Left ventricle myocardium inferior (tissue), 1 donor: ENCODE measurements around the gene MRPS34. TPM values are rescaled to one million over a fixed set of nuclear protein-coding genes. Genes with fewer than 3 reads are reported as not detected.

Source experiments
- DNase-seq: peaks from one replicate; pipeline ENCODE4 v3.0.0-alpha.2; 2020
- H3K27ac ChIP-seq: fragments of 200-600 bp; replicated peaks from 2 replicates; pipeline ENCODE4 v1.8.0; 2021
- H3K27me3 ChIP-seq: fragments of 200-600 bp; 2 replicates; pipeline ENCODE4 v1.8.0; 2021; ENCODE audit warnings: low read depth
- H3K36me3 ChIP-seq: fragments of 200-600 bp; 2 replicates; pipeline ENCODE4 v1.8.0; 2021
- H3K4me1 ChIP-seq: fragments of 200-600 bp; 2 replicates; pipeline ENCODE4 v1.8.0; 2021
- H3K4me3 ChIP-seq: fragments of 200-600 bp; 2 replicates; pipeline ENCODE4 v1.8.0; 2021; ENCODE audit warnings: mild to moderate bottlenecking, moderate library complexity
- H3K9me3 ChIP-seq: fragments of 200-600 bp; replicated peaks from 2 replicates; pipeline ENCODE4 v1.8.0; 2021
- intact Hi-C: fragments of 100-400 bp; cut with micrococcal nuclease; formaldehyde crosslinking; loops from one replicate; pipeline ENCODE4 v1.11.0; 2022
- total RNA-seq: library from RNA; stranded (reverse); fragmentation: NEBNext Ultra II Directional; extraction: Animal tissue kit (Norgen Biotek cat#: 25700); gene quantifications from one replicate; pipeline ENCODE4 v1.2.1, GENCODE V29; 2021
- TF ChIP-seq, protein P1 (sequence below): fragments of 200-600 bp; IDR thresholded peaks from 2 replicates; pipeline ENCODE4 v1.8.0; 2021; ENCODE audit warnings: antibody characterized with exemption, mild to moderate bottlenecking, borderline replicate concordance
- donor health status: DM: no; HTN: yes; CAD: no; lungs with severe emphysema.

Gene MRPS34
- total RNA-seq, 1 donor from 2014 or later, result 78.0 TPM

DNA sequence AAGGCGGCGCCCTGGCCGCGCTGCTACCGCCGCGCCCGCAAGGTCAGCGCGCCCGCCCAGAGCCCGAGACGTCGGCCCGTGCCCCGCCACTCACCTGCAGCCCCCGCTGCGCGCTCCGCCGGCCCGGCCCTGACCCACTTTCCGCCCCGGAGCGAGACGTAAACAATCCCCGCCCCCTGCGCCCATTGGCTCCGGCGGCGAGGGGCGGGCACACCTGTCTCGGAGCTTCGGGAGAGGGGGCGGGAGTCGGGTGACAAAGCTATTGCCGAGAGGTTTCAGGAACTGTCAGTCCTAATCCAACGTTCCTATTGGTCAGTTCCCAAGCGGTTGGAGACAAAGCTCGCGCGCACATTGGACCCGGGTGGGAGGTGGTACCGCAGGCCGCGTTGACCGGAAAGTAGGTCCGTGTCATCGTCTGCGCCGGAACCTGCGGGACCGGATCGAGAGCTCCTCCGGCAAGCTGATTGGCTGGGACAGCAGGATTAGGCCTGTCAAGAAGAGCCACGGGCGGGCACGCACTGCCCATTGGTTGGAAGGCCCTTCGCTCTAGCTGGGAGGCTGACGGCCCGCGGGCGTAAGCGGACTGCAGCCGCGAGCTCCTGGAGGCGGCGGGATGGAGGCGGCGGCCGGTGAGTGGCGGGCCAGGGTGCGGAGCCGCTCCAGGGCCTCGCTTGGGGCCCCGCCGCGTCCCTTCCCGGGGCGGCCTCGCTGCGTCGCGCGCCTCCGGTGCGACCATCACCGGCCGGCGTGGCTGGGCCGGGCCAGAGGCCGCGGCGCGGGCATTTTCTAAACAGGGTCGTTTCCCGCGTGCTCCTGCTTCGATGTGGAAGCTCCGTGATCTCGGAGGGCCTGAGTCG, 9.7 kb upstream of the MRPS34 start, which contains the start of the genes NUBP2 and SPSB3:
NUBP2 (plus strand) TSS at position 553 of the 857 bp plus-strand sequence; CDS start at position 614, 61 bp downstream.
SPSB3 (minus strand) TSS at position 164 of the 857 bp plus-strand sequence. CDS start 1,088 bp downstream, outside the sequence.
- H3K36me3 ChIP-seq, result peaks cover 49% of the 10 kb centered on the region
- DNase-seq, result peak; percentile 100
- peak within 1 kb of the TSS; percentile 91 for H3K27ac ChIP-seq
- H3K4me1 ChIP-seq, result peaks cover 66% of the 10 kb centered on the region
- H3K9me3 ChIP-seq, result no peaks in the 10 kb centered on the region
- H3K27me3 ChIP-seq, result no peaks in the 10 kb centered on the region
- TF ChIP-seq, protein P1, sequence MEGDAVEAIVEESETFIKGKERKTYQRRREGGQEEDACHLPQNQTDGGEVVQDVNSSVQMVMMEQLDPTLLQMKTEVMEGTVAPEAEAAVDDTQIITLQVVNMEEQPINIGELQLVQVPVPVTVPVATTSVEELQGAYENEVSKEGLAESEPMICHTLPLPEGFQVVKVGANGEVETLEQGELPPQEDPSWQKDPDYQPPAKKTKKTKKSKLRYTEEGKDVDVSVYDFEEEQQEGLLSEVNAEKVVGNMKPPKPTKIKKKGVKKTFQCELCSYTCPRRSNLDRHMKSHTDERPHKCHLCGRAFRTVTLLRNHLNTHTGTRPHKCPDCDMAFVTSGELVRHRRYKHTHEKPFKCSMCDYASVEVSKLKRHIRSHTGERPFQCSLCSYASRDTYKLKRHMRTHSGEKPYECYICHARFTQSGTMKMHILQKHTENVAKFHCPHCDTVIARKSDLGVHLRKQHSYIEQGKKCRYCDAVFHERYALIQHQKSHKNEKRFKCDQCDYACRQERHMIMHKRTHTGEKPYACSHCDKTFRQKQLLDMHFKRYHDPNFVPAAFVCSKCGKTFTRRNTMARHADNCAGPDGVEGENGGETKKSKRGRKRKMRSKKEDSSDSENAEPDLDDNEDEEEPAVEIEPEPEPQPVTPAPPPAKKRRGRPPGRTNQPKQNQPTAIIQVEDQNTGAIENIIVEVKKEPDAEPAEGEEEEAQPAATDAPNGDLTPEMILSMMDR, result no peak
- peak within 1 kb of the TSS; percentile 96 for H3K4me3 ChIP-seq
- intact Hi-C loops, result no loop called here

DNA sequence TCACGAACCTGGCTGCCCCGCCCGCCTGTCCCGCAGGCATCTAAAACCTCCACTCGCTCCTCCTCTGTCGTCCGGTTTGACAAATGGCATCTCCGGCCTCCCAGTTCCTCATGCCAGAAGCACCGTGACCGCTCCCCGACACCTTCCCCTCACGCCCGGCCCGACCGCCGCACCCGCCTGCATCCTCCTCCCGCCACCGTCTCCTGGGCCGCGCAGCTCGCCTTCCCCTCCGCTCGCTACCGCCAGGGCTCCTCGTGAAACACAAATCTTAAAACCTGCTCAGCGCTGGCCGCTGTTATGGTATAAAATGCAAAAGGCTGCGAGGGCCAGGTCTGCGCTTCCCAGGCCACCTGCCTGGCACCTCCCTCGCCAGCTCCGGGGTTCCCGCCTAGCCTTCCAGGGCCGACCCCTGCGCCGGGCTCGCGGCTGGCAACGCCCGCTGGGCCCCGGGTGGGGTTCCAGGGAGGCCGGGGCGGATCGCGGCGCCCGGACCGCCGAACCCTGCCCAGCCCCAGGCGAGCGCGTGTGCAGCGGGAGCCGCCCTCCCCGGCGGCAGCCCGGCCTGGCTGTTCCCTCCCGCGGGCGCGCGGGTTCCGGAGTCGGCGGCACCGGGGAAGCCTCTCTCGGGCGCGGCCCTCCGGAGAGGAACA, 8.9 kb upstream of the MRPS34 start:
- peak overlapping the region; percentile 90 for H3K27ac ChIP-seq
- H3K9me3 ChIP-seq, result no peaks in the 10 kb centered on the region
- H3K4me3 ChIP-seq, result peak overlapping the region; percentile 96
- intact Hi-C loops, result no loop called here
- H3K36me3 ChIP-seq, result peaks cover 49% of the 10 kb centered on the region
- TF ChIP-seq, protein P1, result peak; percentile 17
- H3K27me3 ChIP-seq, result no peaks in the 10 kb centered on the region
- peaks cover 67% of the 10 kb centered on the region for H3K4me1 ChIP-seq
- no peak for DNase-seq

DNA sequence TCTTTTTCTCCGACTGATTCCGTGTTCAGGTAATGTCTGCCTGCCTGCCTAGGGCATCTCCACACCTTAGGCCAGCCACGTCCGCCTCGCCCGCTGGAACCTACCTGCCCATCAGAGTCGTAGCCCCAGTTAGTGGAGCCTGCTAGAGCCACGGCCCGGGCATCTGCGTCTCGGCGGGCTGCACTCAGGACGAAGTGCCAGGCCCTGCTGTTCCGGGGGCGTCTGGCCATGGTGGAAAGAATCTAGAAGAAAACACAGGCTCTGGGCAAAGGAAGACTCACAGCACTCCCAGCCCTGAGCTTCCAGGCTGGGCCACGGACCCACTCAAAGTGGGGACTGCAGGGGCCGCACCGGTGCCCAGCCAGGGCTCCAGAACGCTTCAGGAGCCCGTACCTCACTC, 8.3 kb upstream of the MRPS34 start:
- peak overlapping the region; percentile 96 for H3K4me3 ChIP-seq
- no peaks in the 10 kb centered on the region for H3K27me3 ChIP-seq
- intact Hi-C loops, result no loop called here
- H3K9me3 ChIP-seq, result no peaks in the 10 kb centered on the region
- TF ChIP-seq, protein P1, result no peak
- peaks cover 69% of the 10 kb centered on the region for H3K4me1 ChIP-seq
- peak overlapping the region; percentile 90 for H3K27ac ChIP-seq
- DNase-seq, result no peak
- peaks cover 49% of the 10 kb centered on the region for H3K36me3 ChIP-seq

DNA sequence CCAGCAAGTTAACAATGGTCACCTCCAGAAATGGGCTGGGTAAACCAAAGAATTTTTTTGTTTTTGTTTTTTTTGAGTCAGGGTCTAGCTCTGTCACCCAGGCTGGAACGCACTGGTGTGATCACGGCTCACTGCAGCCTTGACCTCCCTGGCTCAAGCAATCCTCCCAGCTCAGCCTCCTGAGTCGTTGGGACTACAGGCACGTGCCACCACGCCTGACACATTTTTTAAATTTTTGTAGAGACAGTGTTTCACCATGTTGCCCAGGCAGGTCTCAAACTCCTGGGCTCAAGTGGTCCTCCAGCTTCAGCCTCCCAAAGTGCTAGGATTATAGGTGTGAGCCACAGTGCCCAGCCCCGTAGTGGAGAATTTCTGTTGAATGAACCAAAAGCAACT, 7.7 kb upstream of the MRPS34 start:
- no peak for DNase-seq
- Histone ChIP-seq H3K27me3 (no peaks in the 10 kb centered on the region), H3K4me1 (peaks cover 63% of the 10 kb centered on the region), H3K9me3 (no peaks in the 10 kb centered on the region), H3K27ac (no peak overlapping the region), H3K36me3 (peaks cover 50% of the 10 kb centered on the region), H3K4me3 (peak overlapping the region; percentile 96)
- TF ChIP-seq, protein P1, result no peak
- intact Hi-C loops, result no loop called here

DNA sequence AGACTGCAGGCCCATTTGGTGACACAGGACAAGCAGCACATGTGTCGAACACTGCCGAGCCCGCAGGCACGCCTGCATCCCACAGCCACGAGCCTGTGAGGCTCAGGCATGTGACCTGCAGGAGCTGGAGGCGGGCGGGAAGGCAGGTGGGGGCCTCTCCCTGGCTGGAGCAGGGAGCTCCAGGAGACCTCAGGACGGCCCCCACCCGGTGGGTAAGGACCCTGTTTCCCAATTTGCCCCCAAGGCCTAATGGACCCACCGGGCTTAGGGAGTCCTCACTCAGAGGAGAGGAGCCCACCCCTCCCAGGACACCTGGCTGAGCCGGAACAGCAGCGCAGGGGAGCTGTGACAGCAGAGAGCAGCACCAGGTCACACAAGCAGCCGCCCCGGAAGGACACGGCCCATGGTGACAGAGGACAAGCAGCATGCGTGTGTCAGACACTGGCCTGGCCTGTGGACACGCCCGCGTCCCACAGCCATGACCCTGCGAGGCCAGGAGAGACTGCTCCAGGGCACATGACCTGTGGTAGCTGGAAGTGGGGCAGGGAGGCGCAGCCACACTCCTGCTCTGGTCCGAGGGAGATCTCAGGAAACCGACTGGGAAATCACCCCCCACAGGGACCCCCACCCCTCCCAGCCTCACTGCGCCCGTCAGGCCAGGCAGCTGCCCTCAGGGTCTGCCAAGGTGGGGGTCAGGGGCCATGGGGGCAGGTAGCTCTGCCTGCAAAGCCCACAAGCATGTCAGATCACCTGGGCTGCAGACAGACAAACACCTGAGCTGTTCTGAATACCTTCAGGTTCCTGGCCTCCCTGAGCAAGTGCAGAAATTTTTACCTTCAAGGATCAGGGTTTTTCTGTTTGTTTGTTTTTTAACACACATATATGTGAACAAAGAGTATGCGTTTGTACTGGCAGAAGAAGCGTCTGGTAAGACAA, 7.1 kb upstream of the MRPS34 start:
- Histone ChIP-seq H3K9me3 (no peaks in the 10 kb centered on the region), H3K27me3 (no peaks in the 10 kb centered on the region), H3K4me3 (no peak overlapping the region), H3K36me3 (peaks cover 57% of the 10 kb centered on the region), H3K27ac (no peak overlapping the region), H3K4me1 (peaks cover 60% of the 10 kb centered on the region)
- intact Hi-C loops, result no loop called here
- TF ChIP-seq, protein P1, result no peak
- DNase-seq, result no peak
